ENCODE measurements around the gene PIGU.
"Not testable (repeated sequence)": the region's sequence is repeated elsewhere in the genome, so short reads cannot be mapped to it uniquely, and the experiment has no call there.

The PIGU gene

GRCh38 chr20:34515484-34516246 lies 161.2 kb downstream of the PIGU start:
- peak in 25 of 51 donors; percentile 12 to 69 (median 44) for DNase-seq

DNA sequence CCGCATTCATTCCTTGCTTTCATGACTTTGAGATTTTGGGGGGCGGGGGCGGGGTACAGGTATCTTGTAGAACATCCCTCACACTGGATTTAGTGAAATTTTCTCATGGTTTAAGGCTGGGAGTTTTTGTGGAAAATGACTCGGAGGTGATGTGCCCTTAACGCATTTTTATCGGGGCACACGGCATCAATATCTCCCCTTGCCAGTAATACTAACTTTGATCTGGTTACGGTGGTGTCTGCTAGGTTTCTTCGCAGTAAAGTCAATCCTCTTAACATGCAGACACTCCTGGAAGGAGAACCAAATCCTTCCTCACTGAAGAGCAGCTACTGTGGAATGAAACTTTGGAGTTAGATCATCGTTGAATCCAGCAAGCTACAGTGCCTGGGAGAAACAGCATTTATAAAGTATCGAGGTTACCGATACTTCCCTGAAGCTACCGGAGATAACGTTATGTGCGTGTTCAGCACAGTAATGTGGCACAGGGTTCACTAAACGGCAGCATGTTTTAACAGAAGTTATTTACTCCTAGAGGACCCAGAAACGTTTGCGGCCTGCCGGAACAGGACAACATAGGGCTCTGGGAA lies 161.9 kb downstream of the PIGU start:
- DNase-seq = no peak

DNA sequence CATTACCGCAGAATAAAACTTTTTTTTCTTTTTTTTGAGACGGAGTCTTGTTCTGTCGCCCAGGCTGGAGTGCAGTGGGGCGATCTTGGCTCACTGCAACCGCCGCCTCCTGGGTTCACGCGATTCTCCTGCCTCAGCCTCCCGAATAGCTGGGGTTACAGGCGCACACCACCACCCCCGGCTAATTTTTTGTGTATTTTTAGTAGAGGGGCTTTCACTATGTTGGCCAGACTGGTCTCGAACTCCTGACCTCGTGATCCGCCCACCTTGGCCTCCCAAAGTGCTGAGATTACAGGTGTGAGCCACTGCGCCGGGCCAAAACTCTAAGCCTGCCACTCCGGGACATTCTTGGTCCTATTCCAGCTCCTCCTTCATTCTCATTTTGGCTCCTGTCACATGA lies 162.9 kb downstream of the PIGU start:
- DNase-seq = not testable (repeated sequence)

DNA sequence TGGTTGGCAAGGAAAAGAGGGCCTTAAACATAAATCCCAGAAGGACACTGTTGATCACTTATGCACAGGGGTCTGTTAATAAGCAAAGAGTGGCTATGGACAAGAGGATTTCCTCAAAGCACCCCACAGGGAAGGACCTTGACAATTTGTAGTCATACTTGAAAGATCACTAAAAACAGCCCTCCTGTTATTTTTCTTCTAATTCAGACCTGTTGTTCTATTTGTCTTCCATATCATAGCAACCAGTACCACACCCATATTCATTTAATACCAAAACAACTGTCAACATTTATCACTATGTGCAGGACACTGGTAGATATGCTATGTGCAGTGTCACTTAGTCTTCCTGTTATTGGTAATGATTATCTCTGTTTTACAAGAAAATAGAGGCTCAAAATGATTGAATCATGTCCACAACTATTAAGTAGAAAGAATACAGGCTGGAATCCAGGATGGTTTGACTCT lies 163.9 kb downstream of the PIGU start:
- no peak for DNase-seq

- DNase-seq = peak in 4 of 51 donors; percentile 5 to 37 (median 24)
Measured at GRCh38 chr20:34512266-34512954, 164.5 kb downstream of the PIGU start.

- no peak for DNase-seq
Measured at GRCh38 chr20:34511891-34512265, 165.0 kb downstream of the PIGU start.

DNA sequence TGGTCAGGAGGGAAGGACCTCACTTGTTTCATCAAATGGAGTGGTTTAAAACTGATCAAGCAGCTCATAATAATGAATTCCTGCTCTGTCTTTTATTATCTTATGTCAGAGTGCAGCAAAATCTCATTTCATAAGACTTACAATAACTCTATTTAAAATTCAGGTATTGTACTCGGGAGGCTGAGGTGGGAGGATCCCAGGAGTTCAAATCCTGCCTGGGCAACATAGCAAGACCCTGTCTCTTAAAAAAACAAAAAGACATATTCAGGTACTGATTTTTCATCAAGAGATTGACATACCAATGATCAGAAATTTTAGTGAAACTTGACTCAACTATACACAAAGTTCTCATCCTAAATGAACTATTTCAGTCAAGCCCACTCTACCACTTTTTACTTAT lies 166.3 kb downstream of the PIGU start:
- DNase-seq = no peak

Data from hypothalamus (tissue), 51 donors.